H1 (cell line): ENCODE measurements around the gene TP53I13. TPM values are rescaled to one million over a fixed set of nuclear protein-coding genes. Genes with fewer than 3 reads are reported as not detected.

Experiments
- CTCF ChIA-PET: fragments of 300-600 bp; sonication (Branson Sonifier 250); formaldehyde crosslinking; loops from one replicate; lab custom pipeline; 2021; ENCODE audit not compliant: partially characterized antibody; lab: Charles Lee
- POLR2A ChIA-PET: fragments of 300-600 bp; sonication (Branson Sonifier 250); formaldehyde crosslinking; loops from one replicate; lab custom pipeline; 2021; ENCODE audit warnings: inconsistent platforms; ENCODE audit not compliant: partially characterized antibody; lab: Charles Lee
- DNase-seq, 2 experiments: peaks; one replicate each; pipeline versions ENCODE4 v3.0.0 to v3.0.0-alpha.2; 2010 to 2022; ENCODE audit warnings: low spot score in 2 of 2, low read depth in 1 of 2, mixed read lengths in 1 of 2
- FAIRE-seq: peaks from 2 replicates; lab custom pipeline; 2011; peaks lifted over from hg19 to GRCh38; lab: Jason Lieb, UNC
- H2AFZ ChIP-seq: 2 replicates; pipeline ENCODE4 v1.8.1; 2012; ENCODE audit warnings: low read length, inconsistent platforms
- H2AK5ac ChIP-seq: 2 replicates; pipeline ENCODE4 v1.6.1; 2013; ENCODE audit warnings: low read depth, low read length
- H2BK120ac ChIP-seq: replicated peaks from 2 replicates; pipeline ENCODE3; 2013; ENCODE audit warnings: low read depth, low read length, inconsistent platforms
- H2BK12ac ChIP-seq: 2 replicates; pipeline ENCODE4 v1.6.1; 2013; ENCODE audit warnings: low read depth, low read length
- H2BK15ac ChIP-seq: 2 replicates; pipeline ENCODE4 v1.6.1; 2013; ENCODE audit warnings: low read length
- H2BK20ac ChIP-seq: 2 replicates; pipeline ENCODE4 v1.6.1; 2013; ENCODE audit warnings: low read length
- H2BK5ac ChIP-seq: 2 replicates; pipeline ENCODE4 v1.6.1; 2013; ENCODE audit warnings: low read depth, low read length
- H3K14ac ChIP-seq: 2 replicates; pipeline ENCODE4 v1.6.1; 2013; ENCODE audit warnings: inconsistent platforms; ENCODE audit not compliant: insufficient read length
- H3K18ac ChIP-seq: 2 replicates; pipeline ENCODE4 v1.6.1; 2013; ENCODE audit warnings: low read length; ENCODE audit errors: extremely low read depth
- H3K23ac ChIP-seq: 2 replicates; pipeline ENCODE4 v1.6.1; 2013; ENCODE audit warnings: inconsistent platforms; ENCODE audit not compliant: insufficient read length
- H3K23me2 ChIP-seq: 2 replicates; pipeline ENCODE4 v1.6.1; 2013; ENCODE audit warnings: low read depth, low read length
- H3K27ac ChIP-seq: 2 replicates; pipeline ENCODE4 v1.6.1; 2011; ENCODE audit warnings: low read depth, low read length, inconsistent platforms
- H3K27me3 ChIP-seq, 4 experiments: replicated peaks in 1 of 4; 1 replicate in 1 of 4; 2 replicates in 3 of 4; pipeline versions ENCODE4 v1.6.1 to v1.8.1; 2011 to 2013; ENCODE audit warnings: low read length in 3 of 4, mild to moderate bottlenecking in 3 of 4, inconsistent platforms in 2 of 4, mixed read lengths in 2 of 4, moderate library complexity in 1 of 4; ENCODE audit not compliant: control insufficient read depth in 3 of 4, insufficient read depth in 3 of 4; ENCODE audit errors: extremely low read depth in 1 of 4
- H3K36me3 ChIP-seq, 4 experiments: 2 replicates each; pipeline versions ENCODE4 v1.6.1 to v1.8.1; 2011 to 2013; ENCODE audit warnings: mild to moderate bottlenecking in 4 of 4, low read length in 3 of 4, moderate library complexity in 2 of 4, control low read depth in 1 of 4, inconsistent platforms in 1 of 4; ENCODE audit not compliant: insufficient read depth in 4 of 4, control insufficient read depth in 2 of 4
- H3K4ac ChIP-seq: replicated peaks from 2 replicates; pipeline ENCODE3; 2013; ENCODE audit warnings: low read length, low read depth, mixed read lengths, inconsistent platforms; ENCODE audit not compliant: insufficient read length
- H3K4me1 ChIP-seq, 4 experiments: replicated peaks in 1 of 4; 1 replicate in 1 of 4; 2 replicates in 3 of 4; pipeline versions ENCODE4 v1.6.1 to v1.8.1; 2011 to 2013; ENCODE audit warnings: low read length in 3 of 4, inconsistent platforms in 2 of 4, mixed read lengths in 1 of 4; ENCODE audit not compliant: insufficient read depth in 4 of 4, control insufficient read depth in 3 of 4
- H3K4me2 ChIP-seq, 2 experiments: 2 replicates each; pipeline versions ENCODE4 v1.6.1 to v1.8.1; 2011 to 2013; ENCODE audit warnings: low read depth in 2 of 2, low read length in 2 of 2, control low read depth in 1 of 2, inconsistent platforms in 1 of 2, mild to moderate bottlenecking in 1 of 2; ENCODE audit not compliant: insufficient read depth in 1 of 2
- H3K4me3 ChIP-seq, 4 experiments: fragments of 200-600, 300-600 bp in 1 of 4; sonication (generic), shearing (Covaris generic), sonication (Bioruptor Twin) in 1 of 4; 2 replicates each; pipeline versions ENCODE4 v1.5.1 to v1.8.1; 2011 to 2016; ENCODE audit warnings: low read length in 4 of 4, low read depth in 3 of 4, control low read depth in 2 of 4, inconsistent platforms in 2 of 4, mild to moderate bottlenecking in 2 of 4, mixed read lengths in 1 of 4, moderate library complexity in 1 of 4; ENCODE audit not compliant: insufficient read depth in 2 of 4; ENCODE audit errors: extremely low read depth in 1 of 4
- H3K56ac ChIP-seq: replicated peaks from 2 replicates; pipeline ENCODE3; 2013; ENCODE audit warnings: low read depth, mild to moderate bottlenecking, mixed read lengths, low read length, inconsistent platforms; ENCODE audit not compliant: insufficient read length
- H3K79me1 ChIP-seq: 2 replicates; pipeline ENCODE4 v1.6.1; 2013; ENCODE audit warnings: low read depth, low read length, control low read depth
- H3K79me2 ChIP-seq, 2 experiments: 2 replicates each; pipeline versions ENCODE4 v1.6.1 to v1.8.1; 2012 to 2013; ENCODE audit warnings: low read length in 2 of 2, mild to moderate bottlenecking in 2 of 2, inconsistent platforms in 1 of 2; ENCODE audit not compliant: insufficient read depth in 2 of 2, control insufficient read depth in 1 of 2
- H3K9ac ChIP-seq, 4 experiments: replicated peaks in 1 of 4; 1 replicate in 1 of 4; 2 replicates in 3 of 4; pipeline versions ENCODE4 v1.6.1 to v1.8.1; 2011 to 2013; ENCODE audit warnings: low read depth in 3 of 4, low read length in 3 of 4, control low read depth in 2 of 4, mild to moderate bottlenecking in 2 of 4, moderate library complexity in 2 of 4, inconsistent platforms in 1 of 4; ENCODE audit errors: extremely low read depth in 1 of 4
- H3K9me3 ChIP-seq, 2 experiments: 2 replicates each; pipeline versions ENCODE4 v1.6.1 to v1.8.1; 2012 to 2013; ENCODE audit warnings: mild to moderate bottlenecking in 2 of 2, moderate library complexity in 2 of 2, control low read depth in 1 of 2, inconsistent platforms in 1 of 2, low read depth in 1 of 2, low read length in 1 of 2, mixed read lengths in 1 of 2; ENCODE audit not compliant: insufficient read depth in 2 of 2
- H4K20me1 ChIP-seq, 2 experiments: replicated peaks in 1 of 2; 2 replicates each; pipeline versions ENCODE3 to v1.8.1; 2011 to 2013; ENCODE audit warnings: inconsistent platforms in 2 of 2, low read length in 2 of 2, mild to moderate bottlenecking in 1 of 2; ENCODE audit not compliant: insufficient read depth in 2 of 2, control insufficient read depth in 1 of 2
- H4K5ac ChIP-seq: 2 replicates; pipeline ENCODE4 v1.6.1; 2013; ENCODE audit warnings: low read length, low read depth, mixed read lengths, inconsistent platforms; ENCODE audit not compliant: insufficient read length
- H4K8ac ChIP-seq: 2 replicates; pipeline ENCODE4 v1.8.0; 2013; ENCODE audit warnings: mild to moderate bottlenecking, moderate library complexity, low read length, inconsistent platforms; ENCODE audit not compliant: insufficient read depth; ENCODE audit errors: extremely low read depth
- H4K91ac ChIP-seq: replicated peaks from 2 replicates; pipeline ENCODE3; 2013; ENCODE audit warnings: low read length, mixed read lengths, inconsistent platforms; ENCODE audit not compliant: insufficient read length
- BCL11A ChIP-seq, 2 experiments: IDR thresholded peaks; one replicate each; pipeline ENCODE4 v1.6.1; 2011; ENCODE audit warnings: low read depth in 2 of 2, low read length in 2 of 2, mild to moderate bottlenecking in 2 of 2
- CHD1 ChIP-seq: IDR thresholded peaks from 2 replicates; pipeline ENCODE4 v1.6.1; 2012; ENCODE audit warnings: low read depth, low read length, improper control_type of control experiment
- CHD2 ChIP-seq: IDR thresholded peaks from 2 replicates; pipeline ENCODE4 v1.6.1; 2012; ENCODE audit warnings: low read length, improper control_type of control experiment
- HDAC2 ChIP-seq, 2 experiments: fragments of 300-600 bp in 1 of 2; sonication (generic) in 1 of 2; IDR thresholded peaks; 2 replicates each; pipeline ENCODE4 v1.6.1; 2011 to 2012; ENCODE audit warnings: low read depth in 2 of 2, low read length in 2 of 2, mild to moderate bottlenecking in 2 of 2, moderate library complexity in 2 of 2, borderline replicate concordance in 1 of 2, inconsistent platforms in 1 of 2
- RNF2 ChIP-seq: fragments of 200-900, 300-1000 bp; sonication (generic); IDR thresholded peaks from 2 replicates; pipeline ENCODE4 v1.7.1; 2016; ENCODE audit warnings: borderline replicate concordance, low read depth, mild to moderate bottlenecking, antibody characterized with exemption, low read length; ENCODE audit not compliant: poor library complexity, severe bottlenecking; ENCODE audit errors: missing control alignments
- SIN3A ChIP-seq, 2 experiments: IDR thresholded peaks in 1 of 2; conservative IDR thresholded peaks in 1 of 2; 2 replicates each; pipeline ENCODE4 v1.6.1; 2011 to 2012; ENCODE audit warnings: low read length in 2 of 2, improper control_type of control experiment in 1 of 2, low read depth in 1 of 2, mild to moderate bottlenecking in 1 of 2
- SP1 ChIP-seq: IDR thresholded peaks from 2 replicates; pipeline ENCODE4 v1.6.1; 2011; ENCODE audit warnings: low read depth, low read length
- TBP ChIP-seq: IDR thresholded peaks from 2 replicates; pipeline ENCODE4 v1.6.1; 2011; ENCODE audit warnings: low read depth, low read length, improper control_type of control experiment
- WGBS, 2 experiments: shearing (Covaris generic) in 1 of 2; methylation state at CpG; one replicate each; pipeline versions ENCODE4 v1.1.6 to v1.1.7; 2013 to 2015; ENCODE audit warnings: low lambda C conversion rate in 2 of 2, mixed read lengths in 2 of 2, inconsistent platforms in 1 of 2, low coverage in 1 of 2, missing lambda C conversion rate in 1 of 2; ENCODE audit not compliant: insufficient replicate concordance in 2 of 2, insufficient coverage in 1 of 2, insufficient read length in 1 of 2; ENCODE audit errors: extremely low coverage in 1 of 2, missing lambda C conversion rate in 1 of 2; 5-methylcytosine and 5-hydroxymethylcytosine counted together
- polyA plus RNA-seq, 7 experiments: library from polyadenylated mRNA; depleted of rRNA in 3 of 7; stranded (reverse) in 5 of 7; unstranded in 2 of 7; fragments of >200 nt in 5 of 7; fragments of 200-250 nt in 2 of 7; gene quantifications; 1 replicate in 5 of 7; 2 replicates in 1 of 7; 4 replicates in 1 of 7; pipeline versions ENCODE4 v1.2.1 to v1.2.3, GENCODE V29; 2011 to 2013; ENCODE audit warnings: missing spikeins in 2 of 7, mixed read lengths in 2 of 7
- total RNA-seq: library from RNA; stranded (reverse); fragmentation: NEBNext Ultra II Directional; extraction: Animal tissue kit (Norgen Biotek cat#: 25700); gene quantifications from 2 replicates; pipeline ENCODE4 v1.2.1, GENCODE V29; 2021
- TF ChIP-seq, protein P1 (sequence below): IDR thresholded peaks from 2 replicates; pipeline ENCODE4 v1.6.1; 2011; ENCODE audit warnings: low read depth, mild to moderate bottlenecking, low read length; ENCODE audit not compliant: insufficient read depth

TP53I13 gene
- total and polyA plus RNA-seq, 2 of the 8 experiments (the other 6 are each of a cell fraction or from before 2014, with no cell fraction given): 22.4 to 35.7 TPM

DNA sequence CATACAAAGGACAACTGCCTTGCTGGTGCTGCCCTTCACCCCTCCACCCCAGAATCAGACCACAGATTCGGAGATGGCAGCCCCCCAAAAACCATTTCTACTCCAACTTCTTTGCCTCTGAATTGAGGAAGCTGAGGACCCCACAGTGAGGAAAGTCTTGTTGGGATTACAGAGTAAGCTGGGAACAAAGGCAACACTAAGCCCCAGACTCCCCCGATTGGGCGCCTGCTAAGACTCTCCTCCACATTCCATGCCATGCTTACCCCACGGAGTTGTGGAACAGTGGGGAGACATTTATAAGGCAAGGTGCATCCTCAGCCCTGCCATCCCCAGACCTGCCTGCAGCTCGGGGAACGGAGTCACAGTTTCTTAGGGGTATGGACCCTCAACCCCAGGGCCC lies 19.1 kb downstream of the TP53I13 start:
- Histone ChIP-seq H3K4me3 (peak overlapping the region in 3 of 4 experiments; percentile 64 to 82 (median 76); a peak in 1 of 8 replicates), H4K20me1 (peaks cover 15 to 35% of the 10 kb centered on the region in 2 experiments)
- POLR2A ChIA-PET: interaction anchor here (0.6 to 1.8 kb wide), 4 partner anchors 11 to 321 kb away, joined by 3 to 8 read pairs (median 4); no protein-coding TSS in a partner anchor

More for the DNA sequence above, 19.1 kb downstream of the TP53I13 start:
- H3K4me2 ChIP-seq: peak overlapping the region; percentile 93 to 95; a peak in 2 of 4 replicates
- H3K18ac ChIP-seq: no peak overlapping the region
- peaks cover 0 to 42% of the 10 kb centered on the region in 2 experiments; a peak in 2 of 4 replicates for H3K79me2 ChIP-seq
- H3K36me3 ChIP-seq: 0 out of 8 replicates have a peak, but pooled peaks cover 0 to 3% (median 0%) of the 10 kb centered on the region in 4 experiments
- no peak overlapping the region for H2BK5ac ChIP-seq
- no peak overlapping the region for H3K23ac ChIP-seq
- no peak overlapping the region for H2AK5ac ChIP-seq
- H4K5ac ChIP-seq: no peak overlapping the region
- no peak overlapping the region for H3K9ac ChIP-seq
- H3K27me3 ChIP-seq: peaks cover 0 to 6% (median 5%) of the 10 kb centered on the region in 4 experiments; a peak in 2 of 7 replicates
- 80% methylated on average over 6 of the region's 6 CpGs; no CpG with 5 or more reads in 1 of the 2 experiments for WGBS, 2 experiments
- no peak overlapping the region for H2AFZ ChIP-seq
- H3K4ac ChIP-seq: no peak overlapping the region
- H4K8ac ChIP-seq: no peak overlapping the region
- no peak overlapping the region for H2BK20ac ChIP-seq
- H3K14ac ChIP-seq: no peak overlapping the region
- H3K4me1 ChIP-seq: peaks cover 7 to 44% (median 35%) of the 10 kb centered on the region in 4 experiments
- peak overlapping the region; percentile 12; the same call in 1 of the 2 replicates for H2BK15ac ChIP-seq
- TF ChIP-seq RNF2 (no peak), CHD1 (no peak), SIN3A (conservative IDR thresholded peaks at IDR 0.05 in 1 of 2, IDR thresholded peaks at IDR 0.05 in 1 of 2; ENCODE audit: low read depth in 1 of 2, low read length in 2 of 2) (no peak), HDAC2 (IDR thresholded peaks at IDR 0.05; ENCODE audit: borderline replicate concordance in 1 of 2, low read depth in 2 of 2, low read length in 2 of 2) (no peak), BCL11A (IDR thresholded peaks at IDR 0.05; ENCODE audit: low read depth in 2 of 2, low read length in 2 of 2) (no peak), CHD2 (no peak), TBP (no peak), SP1 (no peak)
- TF ChIP-seq, protein P1, sequence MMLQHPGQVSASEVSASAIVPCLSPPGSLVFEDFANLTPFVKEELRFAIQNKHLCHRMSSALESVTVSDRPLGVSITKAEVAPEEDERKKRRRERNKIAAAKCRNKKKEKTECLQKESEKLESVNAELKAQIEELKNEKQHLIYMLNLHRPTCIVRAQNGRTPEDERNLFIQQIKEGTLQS: no peak
- peaks cover 32% of the 10 kb centered on the region; the same call in 1 of the 2 replicates for H3K23me2 ChIP-seq
- no peak overlapping the region for H3K27ac ChIP-seq
- H3K56ac ChIP-seq: no peak overlapping the region
- H3K79me1 ChIP-seq: peaks cover 19% of the 10 kb centered on the region
- DNase-seq: no peak
- no peak for FAIRE-seq
- H3K9me3 ChIP-seq: no peaks in the 10 kb centered on the region
- CTCF ChIA-PET: interaction anchor here (0.9 to 14.8 kb wide), 7 partner anchors 9 to 218 kb away, joined by 3 to 193 read pairs (median 11); partner anchors contain the start of gene CORO6
- H2BK12ac ChIP-seq: no peak overlapping the region
- no peak overlapping the region for H4K91ac ChIP-seq
- H2BK120ac ChIP-seq: no peak overlapping the region
